GM21367 (cell line): ENCODE data around the gene MBP.
"Not testable (repeated sequence)": the region's sequence is repeated elsewhere in the genome, so short reads cannot be mapped to it uniquely, and the experiment has no call there.

ENCODE experiments used
- ATAC-seq: cut with Tn5 transposase; IDR thresholded peaks from one replicate; pipeline ENCODE4 v1.9.1; 2021; ENCODE audit not compliant: unreplicated experiment

The MBP gene

DNA sequence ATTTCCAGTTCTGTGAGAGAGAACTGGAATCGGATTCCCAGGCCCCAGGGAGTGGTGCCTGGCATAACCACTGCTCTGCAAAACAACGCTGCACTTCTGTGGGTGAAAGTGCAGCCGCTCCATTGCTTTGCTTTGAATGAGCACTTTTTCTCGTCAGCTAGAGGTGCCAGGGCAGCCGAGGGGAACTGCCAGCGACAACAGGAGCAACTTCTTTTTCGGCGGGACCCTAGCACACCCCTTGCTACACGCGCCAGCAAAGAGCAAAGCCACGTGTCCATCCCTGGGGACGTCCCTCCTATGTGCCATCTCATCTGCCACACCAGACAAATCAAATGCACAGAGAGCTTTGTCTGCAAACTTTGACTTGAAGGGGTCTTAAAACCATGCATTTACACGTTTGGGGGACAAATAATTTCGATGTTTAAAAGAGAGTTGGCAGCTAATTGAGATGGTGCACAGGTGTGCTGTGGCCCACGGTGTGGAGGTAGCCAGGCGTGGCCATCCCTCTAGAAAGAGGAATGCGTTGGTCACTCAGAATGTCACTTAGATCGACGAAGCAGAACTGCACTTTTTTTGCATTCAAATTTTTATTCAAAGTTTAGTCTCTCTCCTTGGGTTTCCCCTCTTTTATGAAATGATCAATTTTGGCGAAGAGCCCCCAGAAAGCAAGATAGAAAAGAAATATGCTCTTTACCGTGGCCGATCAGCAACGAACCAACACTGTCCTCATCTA, 151.8 kb downstream of the MBP start:
- ATAC-seq, result peak; percentile 21

DNA sequence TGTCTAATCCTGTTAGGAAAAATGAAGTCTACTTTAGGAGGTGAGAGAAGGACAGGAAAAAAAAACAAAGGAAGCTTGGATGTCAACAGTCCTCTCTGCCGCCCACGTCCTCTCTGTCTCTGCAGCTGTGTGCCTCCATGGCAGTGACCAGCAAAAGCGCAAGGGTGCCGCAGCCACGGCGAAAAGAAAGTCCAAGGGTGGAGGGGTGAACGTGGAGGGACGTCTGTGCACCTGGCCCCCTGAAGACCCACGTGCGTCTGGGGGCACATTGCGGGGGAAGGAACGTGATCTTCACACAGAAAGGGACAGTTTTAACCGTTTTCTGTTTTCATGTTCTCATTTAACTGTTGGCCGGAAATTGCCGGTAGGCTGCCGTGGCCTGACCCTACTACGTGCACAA, 152.7 kb downstream of the MBP start:
- ATAC-seq, result no peak

GRCh38 chr18:76979111-76979751, 153.4 kb downstream of the MBP start:
- no peak for ATAC-seq

GRCh38 chr18:76978616-76979015, 154.0 kb downstream of the MBP start:
- ATAC-seq, result no peak

DNA sequence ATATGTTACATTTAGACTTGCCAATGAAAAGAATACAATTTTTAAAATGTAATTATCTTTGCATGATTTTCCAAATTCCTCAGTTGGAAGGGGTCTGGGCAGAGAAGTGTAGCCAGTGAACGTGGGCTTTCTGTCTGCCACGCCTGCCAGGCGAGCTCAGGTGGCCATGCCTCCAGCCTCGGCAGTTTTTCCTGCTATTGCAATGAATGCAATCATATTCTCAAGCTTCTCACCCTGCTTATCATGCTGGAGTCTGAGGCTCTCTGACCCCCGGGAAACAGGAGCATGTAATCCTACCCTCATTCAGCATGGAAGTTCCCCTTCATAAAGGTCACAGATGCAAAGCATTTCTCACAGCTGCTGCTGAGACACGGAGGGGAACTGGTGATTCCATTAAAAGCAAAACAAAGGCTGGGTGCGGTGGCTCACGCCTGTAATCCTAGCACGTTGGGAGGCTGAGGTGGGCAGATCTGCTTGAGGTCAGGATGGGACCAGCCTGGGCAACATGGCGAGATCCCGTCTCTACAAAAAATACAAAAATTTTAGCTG, 154.8 kb downstream of the MBP start:
- ATAC-seq, result no peak

DNA sequence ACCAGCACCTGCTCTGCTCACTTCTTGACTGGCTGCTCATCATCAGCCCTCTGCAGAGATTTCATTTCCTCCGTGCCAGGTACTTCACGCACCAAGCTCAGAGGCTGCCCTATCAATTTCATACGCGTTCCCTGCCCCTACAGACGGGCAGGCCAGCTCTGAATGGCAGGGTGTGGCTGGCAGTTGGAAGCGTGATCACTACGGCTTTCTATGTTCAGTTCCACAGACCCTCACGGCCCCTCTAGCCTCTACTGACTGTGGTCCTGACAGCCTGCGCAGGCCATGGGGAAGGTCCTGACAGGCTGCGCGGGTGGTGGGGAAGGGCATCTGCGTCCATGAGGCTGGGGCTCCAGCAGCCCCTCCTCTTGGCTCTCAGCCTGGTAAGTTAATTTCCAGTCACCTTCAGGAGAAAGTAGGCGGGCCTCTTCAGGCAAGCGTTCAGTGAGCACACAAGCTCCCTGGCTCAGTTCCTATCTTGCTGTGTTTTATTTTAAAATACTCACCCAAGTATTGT, 155.4 kb downstream of the MBP start:
- ATAC-seq, result no peak

DNA sequence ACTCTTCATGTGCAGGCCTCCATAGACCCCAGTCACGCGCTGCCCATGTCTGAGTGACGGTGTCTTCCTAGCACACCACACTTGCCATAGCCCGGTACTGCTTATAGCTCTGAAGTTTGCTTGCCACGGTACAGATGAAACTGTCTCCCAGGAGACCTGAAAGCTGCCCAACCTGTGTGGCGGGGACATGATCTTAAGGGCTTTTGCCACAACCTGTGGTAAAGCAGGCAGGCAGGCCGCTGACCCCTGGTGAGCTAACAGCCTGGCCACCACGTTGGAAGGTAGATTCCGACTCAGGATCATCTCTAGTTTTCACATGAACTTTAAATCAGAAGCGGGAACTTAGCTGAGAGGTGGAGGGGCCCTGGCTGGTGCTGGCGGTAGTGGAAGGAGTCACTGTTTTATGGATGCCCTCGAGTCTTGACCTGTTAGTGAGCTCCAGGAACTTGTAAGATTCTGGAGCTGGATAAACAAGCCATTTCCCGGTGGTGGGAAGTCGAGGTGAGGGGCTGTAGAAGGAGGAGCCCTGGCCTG, 156.9 kb downstream of the MBP start:
- no peak for ATAC-seq

DNA sequence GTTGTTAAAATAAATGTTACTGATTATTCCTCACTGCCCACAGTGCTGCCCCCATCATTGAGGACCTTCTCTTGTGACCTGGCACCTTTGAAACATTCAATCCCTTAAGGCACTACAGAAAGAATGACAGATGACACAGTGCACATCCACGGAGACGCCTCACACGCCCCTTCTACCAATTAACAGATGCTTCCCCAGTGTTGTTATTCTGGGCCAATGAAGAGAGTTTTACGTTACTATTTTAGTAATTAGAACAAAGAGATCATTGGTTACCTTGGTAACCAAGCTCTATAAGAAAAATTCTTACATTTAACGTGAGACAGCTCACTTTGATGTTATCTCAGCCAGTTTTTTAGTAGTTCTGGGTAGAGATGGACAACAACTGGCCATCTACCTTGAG, 158.2 kb downstream of the MBP start:
- no peak for ATAC-seq

DNA sequence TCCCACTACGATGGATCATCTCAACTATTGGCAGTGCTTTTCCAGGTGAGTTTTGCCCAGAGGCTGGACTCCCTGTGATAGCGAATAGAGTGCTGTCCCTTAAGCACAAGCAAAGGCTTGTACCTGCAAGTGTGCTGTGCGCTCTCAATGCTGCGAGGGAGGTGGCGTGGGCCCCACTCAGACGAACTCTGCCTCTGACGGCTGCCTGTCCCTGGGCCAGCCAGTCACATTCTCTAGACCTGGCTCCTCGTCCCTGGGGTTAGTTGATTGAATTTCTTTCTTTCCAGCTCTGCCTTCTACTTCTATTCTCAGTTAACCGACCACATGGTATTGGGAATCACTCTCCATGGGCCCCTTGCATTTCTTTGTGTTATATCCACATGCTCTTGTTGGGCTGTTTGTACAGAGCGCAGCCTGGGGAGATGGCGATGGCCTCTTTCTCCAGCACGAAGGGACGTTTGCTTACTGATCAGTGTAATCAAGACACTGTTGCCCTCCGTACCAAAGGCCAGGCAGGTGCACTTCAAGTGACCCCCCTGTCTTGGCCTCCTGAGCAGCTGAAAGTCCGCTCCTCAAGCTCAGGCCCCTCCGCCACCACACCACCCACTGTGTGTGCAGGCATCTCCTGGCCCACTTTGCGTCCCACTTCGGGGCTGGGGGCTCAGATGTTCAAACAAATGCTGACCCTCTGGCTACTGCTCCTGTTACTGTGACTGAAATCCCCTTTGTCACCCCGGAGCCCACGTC, 158.9 kb downstream of the MBP start:
- ATAC-seq, result no peak

GRCh38 chr18:76972846-76973519, 159.6 kb downstream of the MBP start:
- no peak for ATAC-seq

DNA sequence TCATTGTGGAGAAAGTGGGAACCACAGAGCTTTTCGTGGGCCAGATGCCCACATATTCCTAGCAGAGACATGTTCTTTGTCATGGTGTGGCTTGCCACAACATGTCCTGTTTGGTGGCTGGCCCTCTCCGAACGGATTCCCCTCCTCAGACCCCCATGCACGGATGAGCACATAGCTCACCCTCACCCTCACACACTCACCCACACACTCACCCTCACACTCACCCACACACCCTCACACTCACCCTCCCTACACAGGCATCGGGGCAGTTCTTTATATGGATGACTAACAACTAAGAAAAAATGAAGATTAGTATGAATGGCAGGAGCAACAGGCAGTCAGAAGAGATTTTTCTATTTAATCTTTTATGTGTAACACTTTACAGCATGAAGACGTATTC, 160.3 kb downstream of the MBP start:
- ATAC-seq, result no peak

- ATAC-seq, result no peak
These were observed 161.6 kb downstream of the MBP start for GRCh38 chr18:76970770-76971559.

DNA sequence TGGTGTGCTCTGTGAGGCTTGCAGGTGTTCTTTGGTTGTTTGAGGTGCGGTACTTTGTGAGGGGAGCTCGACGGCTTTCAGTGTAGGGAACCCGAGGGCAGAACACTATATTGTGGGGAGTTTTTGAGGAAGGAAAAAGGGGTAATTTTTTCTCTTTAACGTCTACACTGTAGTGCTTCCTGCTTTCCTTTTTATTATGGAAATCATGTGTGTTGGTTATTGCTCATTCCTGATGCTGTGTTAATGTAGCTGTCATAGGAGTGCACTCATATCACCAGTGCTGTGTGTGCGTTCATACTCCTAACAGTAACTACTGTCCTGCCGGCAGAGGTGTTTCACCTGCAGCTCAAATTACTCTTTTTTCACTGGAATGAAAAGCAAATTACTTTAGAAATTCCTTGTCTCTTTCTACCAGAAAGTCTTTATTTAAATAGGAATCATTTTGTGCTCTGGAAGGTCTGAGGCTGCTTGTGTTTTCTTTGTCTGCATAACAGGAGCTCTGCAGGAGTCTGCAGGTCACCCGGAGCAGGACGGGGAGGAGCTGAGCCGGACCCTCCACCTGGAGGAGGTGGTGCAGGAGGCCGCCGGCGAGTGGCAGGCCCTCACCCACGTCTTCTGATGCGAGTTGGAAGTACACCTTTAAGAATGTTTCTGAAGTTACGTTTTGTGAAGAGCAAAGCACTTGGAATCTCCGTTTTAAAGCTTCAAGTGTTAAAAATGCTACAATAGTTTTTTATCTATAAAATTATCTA, 164.7 kb downstream of the MBP start:
- ATAC-seq, result no peak

GRCh38 chr18:76967299-76967698, 165.3 kb downstream of the MBP start:
- ATAC-seq, result not testable (repeated sequence)

GRCh38 chr18:76965555-76966151, 166.9 kb downstream of the MBP start:
- peak; percentile 41 for ATAC-seq

- peak; percentile 57 for ATAC-seq
These were observed 168.6 kb downstream of the MBP start for GRCh38 chr18:76963936-76964335.

GRCh38 chr18:76962851-76963250, 169.7 kb downstream of the MBP start:
- no peak for ATAC-seq

GRCh38 chr18:76960528-76961035, 172.0 kb downstream of the MBP start:
- ATAC-seq, result no peak

DNA sequence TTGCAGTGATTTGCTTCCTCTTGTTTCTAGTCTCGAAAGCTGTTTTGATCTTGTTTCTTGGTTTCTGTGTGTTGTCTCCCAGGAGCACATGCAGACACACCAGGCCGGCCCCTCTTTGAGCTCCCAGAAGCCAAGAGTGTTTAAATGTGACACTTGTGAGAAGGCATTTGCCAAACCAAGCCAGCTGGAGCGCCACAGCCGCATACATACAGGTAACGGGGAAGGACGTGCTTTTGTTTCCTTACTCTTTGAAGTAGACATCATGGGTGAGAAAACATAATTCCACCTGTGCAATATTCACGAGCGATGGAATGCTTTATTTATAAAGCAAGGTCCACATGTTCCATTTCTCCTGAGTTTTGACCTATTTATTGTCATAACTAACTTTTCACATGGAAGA, 173.0 kb downstream of the MBP start:
- no peak for ATAC-seq
